A673 (cell line): ENCODE results near the gene STARD10.

ENCODE experiments used
- EZH2 ChIP-seq: fragments of 200-600 bp; sonication (generic); IDR thresholded peaks from 2 replicates; pipeline ENCODE4 v1.6.1; 2017; ENCODE audit warnings: borderline replicate concordance, low read depth, mild to moderate bottlenecking, mixed read lengths, antibody characterized with exemption, low read length; ENCODE audit not compliant: poor library complexity, severe bottlenecking
- TF ChIP-seq, protein P1 (sequence below): fragments of 300-800, 200-600 bp; sonication (generic); conservative IDR thresholded peaks from 2 replicates; pipeline ENCODE4 v1.5.1; 2017; ENCODE audit warnings: low read depth, mild to moderate bottlenecking, antibody characterized with exemption, low read length, moderate library complexity, mixed read lengths

DNA sequence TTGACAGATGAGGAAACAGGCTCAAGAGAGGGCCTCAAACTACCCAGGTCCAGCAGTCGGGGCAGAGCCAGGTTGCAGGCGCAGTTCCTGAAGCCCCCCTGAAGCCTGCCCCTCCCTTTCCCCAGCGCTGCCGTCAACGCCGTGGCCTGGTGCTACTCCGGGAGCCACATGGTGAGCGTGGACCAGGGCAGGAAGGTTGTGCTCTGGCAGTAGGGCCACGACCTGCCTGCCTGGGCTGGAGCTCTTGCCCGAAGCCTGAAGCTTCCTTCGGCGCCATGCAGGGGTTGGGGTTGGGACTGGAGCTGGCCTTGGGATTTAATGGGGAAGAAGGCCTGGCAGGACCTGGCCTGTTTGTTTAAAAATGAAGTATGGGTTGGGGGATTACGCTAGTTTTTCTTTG is 35.3 kb upstream of the STARD10 start:
- TF ChIP-seq, protein P1, sequence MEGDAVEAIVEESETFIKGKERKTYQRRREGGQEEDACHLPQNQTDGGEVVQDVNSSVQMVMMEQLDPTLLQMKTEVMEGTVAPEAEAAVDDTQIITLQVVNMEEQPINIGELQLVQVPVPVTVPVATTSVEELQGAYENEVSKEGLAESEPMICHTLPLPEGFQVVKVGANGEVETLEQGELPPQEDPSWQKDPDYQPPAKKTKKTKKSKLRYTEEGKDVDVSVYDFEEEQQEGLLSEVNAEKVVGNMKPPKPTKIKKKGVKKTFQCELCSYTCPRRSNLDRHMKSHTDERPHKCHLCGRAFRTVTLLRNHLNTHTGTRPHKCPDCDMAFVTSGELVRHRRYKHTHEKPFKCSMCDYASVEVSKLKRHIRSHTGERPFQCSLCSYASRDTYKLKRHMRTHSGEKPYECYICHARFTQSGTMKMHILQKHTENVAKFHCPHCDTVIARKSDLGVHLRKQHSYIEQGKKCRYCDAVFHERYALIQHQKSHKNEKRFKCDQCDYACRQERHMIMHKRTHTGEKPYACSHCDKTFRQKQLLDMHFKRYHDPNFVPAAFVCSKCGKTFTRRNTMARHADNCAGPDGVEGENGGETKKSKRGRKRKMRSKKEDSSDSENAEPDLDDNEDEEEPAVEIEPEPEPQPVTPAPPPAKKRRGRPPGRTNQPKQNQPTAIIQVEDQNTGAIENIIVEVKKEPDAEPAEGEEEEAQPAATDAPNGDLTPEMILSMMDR: no peak
- no peak for TF ChIP-seq EZH2
